Activated CD4-positive, alpha-beta T cell treated with anti-CD3 and anti-CD28 coated beads, Interleukin-2, amount 10 ng/mL, durations not matched to agents 7 days and 5 days (primary cell): ENCODE results near the gene MFN2. TPM values are rescaled to one million over a fixed set of nuclear protein-coding genes. Genes with fewer than 3 reads are reported as not detected.

Experiments
- CTCF ChIA-PET: fragments of 350-600 bp; sonication (Branson Sonifier 250); formaldehyde crosslinking; loops from one replicate; lab custom pipeline; 2021; ENCODE audit warnings: antibody characterized with exemption; lab: Charles Lee
- POLR2A ChIA-PET: fragments of 350-600 bp; sonication (Branson Sonifier 250); formaldehyde crosslinking; loops from one replicate; lab custom pipeline; 2021; ENCODE audit warnings: antibody characterized with exemption; lab: Charles Lee
- DNase-seq: peaks from one replicate; pipeline ENCODE4 v3.0.0-alpha.2; 2020
- H3K27ac Mint-ChIP-seq: one replicate; pipeline ENCODE4 v1.8.0; 2021; ENCODE audit warnings: mild to moderate bottlenecking, moderate library complexity, mixed read lengths
- H3K27me3 Mint-ChIP-seq: one replicate; pipeline ENCODE4 v1.8.0; 2021; ENCODE audit warnings: mixed read lengths
- H3K36me3 Mint-ChIP-seq: one replicate; pipeline ENCODE4 v1.8.0; 2021; ENCODE audit warnings: low read depth, mixed read lengths
- H3K4me1 Mint-ChIP-seq: one replicate; pipeline ENCODE4 v1.8.0; 2021; ENCODE audit warnings: mixed read lengths
- H3K4me3 Mint-ChIP-seq: one replicate; pipeline ENCODE4 v1.8.0; 2021; ENCODE audit warnings: mild to moderate bottlenecking, moderate library complexity, mixed read lengths
- H3K9me3 Mint-ChIP-seq: one replicate; pipeline ENCODE4 v1.8.0; 2021; ENCODE audit warnings: mixed read lengths
- total RNA-seq, 2 experiments: library from RNA; stranded (reverse); gene quantifications; one replicate each; pipeline ENCODE4 v1.2.3, GENCODE V29; 2021

The MFN2 gene
- total RNA-seq, 2 experiments from 2014 or later = 46.3 to 60.3 TPM

- Mint-ChIP-seq H3K4me3 (no peak overlapping the region), H3K9me3 (no peaks in the 10 kb centered on the region), H3K27ac (no peak overlapping the region), H3K4me1 (peaks cover 7% of the 10 kb centered on the region), H3K36me3 (no peaks in the 10 kb centered on the region), H3K27me3 (no peaks in the 10 kb centered on the region)
- ChIA-PET POLR2A (interaction anchor here (0.9 to 2.9 kb wide), 2 partner anchors 57 to 59 kb away, joined by 3 to 9 read pairs; no protein-coding TSS in a partner anchor), CTCF (interaction anchor here (0.6 to 1.9 kb wide), 7 partner anchors 17 to 157 kb away, joined by 3 to 5 read pairs (median 3); no protein-coding TSS in a partner anchor)
- peak; percentile 25 for DNase-seq
Measured at GRCh38 chr1:11967028-11967547, 13.2 kb upstream of the MFN2 start.

DNA sequence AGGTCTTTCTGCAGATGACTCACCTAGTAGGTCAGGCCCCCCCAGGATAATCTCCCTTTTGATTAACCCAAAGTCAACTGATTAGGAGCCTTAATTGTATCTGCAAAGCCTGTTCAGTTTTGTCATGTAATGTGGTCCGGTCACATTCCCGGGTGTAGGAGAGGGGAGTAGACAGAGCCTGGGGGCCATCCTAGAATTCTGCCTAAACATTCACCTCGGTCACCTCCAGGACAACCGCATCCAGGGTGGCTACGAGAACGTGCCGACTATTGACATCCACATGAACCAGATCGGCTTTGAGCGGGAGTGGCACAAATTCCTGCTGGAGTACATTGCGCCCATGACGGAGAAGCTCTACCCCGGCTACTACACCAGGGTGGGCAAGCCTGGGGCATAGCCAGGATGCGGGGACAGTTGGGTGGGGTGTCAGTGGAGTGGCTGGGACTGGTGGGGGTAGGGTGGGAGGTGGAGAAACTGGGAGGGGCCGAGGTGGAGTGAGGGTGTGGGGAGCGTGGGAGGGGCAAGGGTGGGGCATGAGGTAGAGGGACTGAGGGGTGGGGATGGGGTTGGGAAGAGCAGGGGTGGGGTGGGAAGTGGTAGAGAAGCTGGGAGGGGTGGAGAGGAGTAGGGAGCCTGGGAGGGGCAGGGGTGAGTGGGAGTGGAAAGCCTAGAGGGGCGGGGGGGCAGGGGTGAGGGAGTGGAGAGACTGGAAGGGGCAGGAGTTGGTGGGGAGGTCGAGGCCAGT, 9.6 kb upstream of the MFN2 start:
- DNase-seq = no peak
- Mint-ChIP-seq H3K27ac (no peak overlapping the region), H3K4me3 (no peak overlapping the region), H3K27me3 (no peaks in the 10 kb centered on the region), H3K36me3 (no peaks in the 10 kb centered on the region), H3K9me3 (no peaks in the 10 kb centered on the region), H3K4me1 (peaks cover 25% of the 10 kb centered on the region)
- ChIA-PET POLR2A (no interaction called here), CTCF (interaction anchor here (0.6 kb wide), 1 partner anchor 43 kb away, joined by 3 read pairs; no protein-coding TSS in a partner anchor)

GRCh38 chr1:11977625-11978024, 2.6 kb upstream of the MFN2 start:
- Mint-ChIP-seq H3K4me3 (no peak overlapping the region), H3K9me3 (no peaks in the 10 kb centered on the region), H3K27ac (no peak overlapping the region), H3K36me3 (peaks cover 3% of the 10 kb centered on the region), H3K4me1 (peaks cover 44% of the 10 kb centered on the region), H3K27me3 (no peaks in the 10 kb centered on the region)
- ChIA-PET CTCF (no interaction called here), POLR2A (no interaction called here)
- no peak for DNase-seq

GRCh38 chr1:11978301-11978700, 1.9 kb upstream of the MFN2 start:
- H3K4me3 Mint-ChIP-seq = no peak overlapping the region
- H3K27ac Mint-ChIP-seq = no peak overlapping the region
- peaks cover 7% of the 10 kb centered on the region for H3K36me3 Mint-ChIP-seq
- no peaks in the 10 kb centered on the region for H3K9me3 Mint-ChIP-seq
- CTCF ChIA-PET = interaction anchor here (0.8 kb wide), 1 partner anchor 23 kb away, joined by 3 read pairs; no protein-coding TSS in a partner anchor
- POLR2A ChIA-PET = no interaction called here
- peaks cover 39% of the 10 kb centered on the region for H3K4me1 Mint-ChIP-seq
- no peak for DNase-seq
- H3K27me3 Mint-ChIP-seq = no peaks in the 10 kb centered on the region

DNA sequence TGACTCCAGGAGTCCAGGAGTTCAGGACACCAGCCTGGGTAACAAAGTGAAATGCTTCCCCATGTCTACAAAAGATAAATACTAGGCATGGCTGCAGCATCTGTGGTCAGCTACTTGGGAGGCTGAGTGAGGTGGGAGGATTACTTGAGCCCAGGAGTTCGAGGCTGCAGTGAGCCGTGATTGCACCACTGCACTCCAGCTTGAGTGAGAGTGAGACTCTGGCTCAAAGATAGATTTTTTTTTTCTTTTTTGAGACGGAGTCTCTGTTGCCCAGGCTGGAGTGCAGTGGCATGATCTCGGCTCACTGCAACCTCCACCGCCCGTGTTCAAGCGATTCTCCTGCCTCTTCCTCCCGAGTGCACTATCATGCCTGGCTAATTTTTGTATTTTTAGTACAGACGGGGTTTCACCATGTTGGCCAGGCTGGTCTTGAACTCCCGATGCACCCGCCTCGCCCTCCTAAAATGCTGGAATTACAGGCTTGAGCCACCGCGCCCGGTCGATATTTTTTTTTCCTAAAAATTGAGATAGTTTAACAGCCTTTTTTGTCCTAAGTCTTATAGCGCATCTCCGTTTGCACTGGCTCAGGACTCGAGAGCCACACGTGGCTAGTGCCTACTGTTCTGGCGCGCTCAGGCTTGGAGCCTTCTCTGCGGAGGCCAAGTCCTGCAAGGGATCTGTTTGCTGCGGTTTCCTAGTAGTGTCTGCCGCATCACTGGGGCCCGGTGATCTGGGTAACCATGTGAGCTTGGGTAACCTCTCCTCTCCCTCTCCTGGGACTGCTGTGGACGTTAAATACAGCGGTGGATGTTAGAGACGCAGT, 1.0 kb upstream of the MFN2 start:
- peak overlapping the region; percentile 92 for H3K27ac Mint-ChIP-seq
- DNase-seq = no peak
- ChIA-PET CTCF (interaction anchor here (0.5 to 1.6 kb wide), 5 partner anchors 11 to 141 kb away, joined by 3 read pairs; no protein-coding TSS in a partner anchor), POLR2A (interaction anchor here (0.6 kb wide), 1 partner anchor 16 kb away, joined by 5 read pairs; no protein-coding TSS in a partner anchor)
- H3K36me3 Mint-ChIP-seq = peaks cover 9% of the 10 kb centered on the region
- no peaks in the 10 kb centered on the region for H3K9me3 Mint-ChIP-seq
- H3K27me3 Mint-ChIP-seq = no peaks in the 10 kb centered on the region
- peaks cover 42% of the 10 kb centered on the region for H3K4me1 Mint-ChIP-seq
- H3K4me3 Mint-ChIP-seq = peak overlapping the region; percentile 97

DNA sequence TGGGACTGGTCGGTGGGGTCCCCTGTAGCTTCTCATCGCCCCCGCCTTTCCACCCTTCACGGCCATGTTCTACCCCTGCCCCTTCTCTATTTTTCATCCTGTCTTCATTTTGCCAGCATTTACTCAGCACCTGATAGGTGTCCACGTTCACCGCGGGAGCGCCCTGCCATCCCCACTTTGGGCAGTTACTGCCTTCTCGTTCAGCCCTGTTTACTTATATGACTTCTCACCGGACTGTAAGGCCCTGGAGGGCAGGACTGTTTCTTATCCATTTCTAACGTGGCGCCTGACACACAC, 380 bp downstream of the MFN2 start:
- Mint-ChIP-seq H3K9me3 (no peaks in the 10 kb centered on the region), H3K4me1 (peaks cover 45% of the 10 kb centered on the region), H3K4me3 (peak overlapping the region; percentile 97), H3K27me3 (no peaks in the 10 kb centered on the region), H3K36me3 (peaks cover 9% of the 10 kb centered on the region), H3K27ac (peak overlapping the region; percentile 97)
- no peak for DNase-seq
- ChIA-PET POLR2A (interaction anchor here (0.6 kb wide), 1 partner anchor 71 kb away, joined by 3 read pairs; no protein-coding TSS in a partner anchor), CTCF (interaction anchor here (0.8 to 1.6 kb wide), 4 partner anchors 11 to 197 kb away, joined by 3 read pairs; no protein-coding TSS in a partner anchor)

GRCh38 chr1:11981378-11982009, 1.2 kb downstream of the MFN2 start:
- H3K4me3 Mint-ChIP-seq = peak overlapping the region; percentile 97
- peaks cover 16% of the 10 kb centered on the region for H3K36me3 Mint-ChIP-seq
- POLR2A ChIA-PET = interaction anchor here (0.5 to 0.6 kb wide), 2 partner anchors 72 to 86 kb away, joined by 3 read pairs; no protein-coding TSS in a partner anchor

DNA sequence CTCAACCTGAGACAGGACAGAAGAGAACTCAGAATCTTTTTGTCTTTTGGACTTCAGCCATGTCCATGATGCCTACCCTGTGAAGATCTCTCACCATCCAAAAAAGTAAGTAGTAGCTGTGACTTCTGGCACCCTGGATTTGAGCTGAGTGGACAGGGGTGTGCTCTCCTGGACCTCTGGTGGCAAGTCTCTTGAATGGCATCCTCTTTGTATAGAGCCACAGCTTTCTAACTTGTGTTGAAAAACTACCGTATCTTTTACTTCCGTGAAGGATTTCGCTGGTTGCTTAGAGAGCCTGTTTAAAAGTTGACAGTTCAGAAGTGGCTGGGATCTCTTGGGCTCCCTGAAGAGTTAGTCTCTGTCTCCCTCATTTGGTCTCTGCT, 1.8 kb downstream of the MFN2 start:
- no peaks in the 10 kb centered on the region for H3K9me3 Mint-ChIP-seq
- peaks cover 50% of the 10 kb centered on the region for H3K4me1 Mint-ChIP-seq
- peak overlapping the region; percentile 56 for H3K27ac Mint-ChIP-seq
- no peaks in the 10 kb centered on the region for H3K27me3 Mint-ChIP-seq
- H3K36me3 Mint-ChIP-seq = peaks cover 16% of the 10 kb centered on the region
- DNase-seq = no peak
- ChIA-PET POLR2A (interaction anchor here (0.5 kb wide), 1 partner anchor 86 kb away, joined by 3 read pairs; no protein-coding TSS in a partner anchor), CTCF (interaction anchor here (1.2 kb wide), 3 partner anchors 9 to 15 kb away, joined by 3 to 4 read pairs (median 4); no protein-coding TSS in a partner anchor)
- peak overlapping the region; percentile 97 for H3K4me3 Mint-ChIP-seq

More at GRCh38 chr1:11981378-11982009, 1.2 kb downstream of the MFN2 start:
- Mint-ChIP-seq H3K27ac (peak overlapping the region; percentile 97), H3K4me1 (peaks cover 50% of the 10 kb centered on the region), H3K27me3 (no peaks in the 10 kb centered on the region), H3K9me3 (no peaks in the 10 kb centered on the region)
- DNase-seq = no peak
- CTCF ChIA-PET = interaction anchor here (0.6 to 1.2 kb wide), 5 partner anchors 8 to 228 kb away, joined by 3 to 5 read pairs (median 4); no protein-coding TSS in a partner anchor

- ChIA-PET CTCF (interaction anchor here (1.0 to 1.7 kb wide), 3 partner anchors 11 to 54 kb away, joined by 3 to 6 read pairs (median 5); no protein-coding TSS in a partner anchor), POLR2A (interaction anchor here (0.6 kb wide), 1 partner anchor 77 kb away, joined by 3 read pairs; no protein-coding TSS in a partner anchor)
- Mint-ChIP-seq H3K27ac (no peak overlapping the region), H3K27me3 (no peaks in the 10 kb centered on the region), H3K4me1 (peaks cover 50% of the 10 kb centered on the region), H3K4me3 (no peak overlapping the region), H3K36me3 (peaks cover 19% of the 10 kb centered on the region), H3K9me3 (no peaks in the 10 kb centered on the region)
- no peak for DNase-seq
Measured at GRCh38 chr1:11984121-11984520, 3.9 kb downstream of the MFN2 start.

DNA sequence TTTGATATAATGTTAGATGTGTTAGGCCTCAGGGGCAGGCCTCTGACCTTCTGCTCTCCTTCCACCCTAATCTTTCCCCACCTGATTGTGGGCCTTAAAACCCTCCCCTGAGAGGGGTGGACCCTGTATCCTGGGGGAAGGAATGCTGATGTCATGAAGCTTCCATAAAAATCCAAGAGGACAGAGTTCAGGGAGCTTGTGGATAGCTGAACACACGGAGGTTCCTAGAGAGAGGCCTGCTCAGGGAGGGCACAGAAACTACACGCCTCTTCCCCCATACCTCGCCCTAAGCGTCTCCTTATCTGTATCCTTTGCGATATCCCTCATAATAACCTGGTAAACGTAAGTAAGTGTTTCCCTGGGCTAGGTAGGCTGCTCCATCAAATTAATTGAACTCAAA, 4.3 kb downstream of the MFN2 start:
- POLR2A ChIA-PET = no interaction called here
- Mint-ChIP-seq H3K4me3 (no peak overlapping the region), H3K27me3 (no peaks in the 10 kb centered on the region), H3K27ac (no peak overlapping the region), H3K36me3 (peaks cover 22% of the 10 kb centered on the region), H3K4me1 (peaks cover 46% of the 10 kb centered on the region), H3K9me3 (no peaks in the 10 kb centered on the region)
- CTCF ChIA-PET = interaction anchor here (1.5 to 1.7 kb wide), 2 partner anchors 11 to 17 kb away, joined by 5 to 6 read pairs; no protein-coding TSS in a partner anchor
- no peak for DNase-seq

DNA sequence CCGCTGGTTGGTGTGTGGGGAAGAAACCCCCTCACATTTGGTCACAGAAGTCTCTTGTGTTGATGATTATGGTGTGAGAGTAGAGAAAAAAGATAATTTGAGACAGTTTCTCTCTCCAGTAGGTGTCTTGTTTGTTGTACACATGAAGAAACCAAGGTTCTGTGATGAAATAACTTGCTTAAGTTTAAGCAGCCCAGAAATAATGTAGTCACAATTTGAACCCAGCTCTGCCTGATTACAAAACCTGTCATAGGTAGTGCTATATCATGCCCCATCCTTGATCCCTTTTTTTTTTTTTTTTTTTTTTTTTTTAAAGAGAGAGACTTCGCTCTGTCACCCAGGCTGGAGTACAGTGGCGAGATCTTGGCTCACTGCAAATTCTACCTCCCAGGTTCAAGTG, 4.9 kb downstream of the MFN2 start:
- ChIA-PET POLR2A (no interaction called here), CTCF (interaction anchor here (1.4 to 1.7 kb wide), 3 partner anchors 12 to 18 kb away, joined by 3 to 6 read pairs (median 5); no protein-coding TSS in a partner anchor)
- Mint-ChIP-seq H3K36me3 (peaks cover 24% of the 10 kb centered on the region), H3K4me3 (no peak overlapping the region), H3K4me1 (peaks cover 41% of the 10 kb centered on the region), H3K9me3 (no peaks in the 10 kb centered on the region), H3K27me3 (no peaks in the 10 kb centered on the region), H3K27ac (peak overlapping the region; percentile 59)
- DNase-seq = no peak
